Esophagus muscularis mucosa (tissue), 4 donors: ENCODE data around the gene PACRGL. TPM values are rescaled to one million over a fixed set of nuclear protein-coding genes. Genes with fewer than 3 reads are reported as not detected.
"Not testable (repeated sequence)": the region's sequence is repeated elsewhere in the genome, so short reads cannot be mapped to it uniquely, and the experiment has no call there.

ENCODE experiments used
- DNase-seq: peaks from one replicate; pipeline ENCODE4 v3.0.0-alpha.2; 2017; ENCODE audit errors: extremely low spot score
- H3K27ac ChIP-seq, 4 donors: fragments of 200-600 bp; sonication (generic); replicated peaks in 1 of 4; 1 replicate in 3 of 4; 2 replicates in 1 of 4; pipeline ENCODE4 v1.5.1; 2016 to 2019; ENCODE audit warnings: mild to moderate bottlenecking in 1 of 4
- H3K27me3 ChIP-seq, 4 donors: fragments of 200-600 bp; sonication (generic); one replicate each; pipeline versions ENCODE4 v1.5.1 to v1.6.0; 2016 to 2019
- H3K36me3 ChIP-seq, 4 donors: fragments of 200-600 bp; sonication (generic); one replicate each; pipeline ENCODE4 v1.5.1; 2016 to 2019
- H3K4me1 ChIP-seq, 4 donors: fragments of 200-600 bp; sonication (generic); one replicate each; pipeline ENCODE4 v1.5.1; 2016 to 2019
- H3K4me3 ChIP-seq, 4 donors: fragments of 200-600 bp; sonication (generic); 1 replicate in 2 of 4; 2 replicates in 2 of 4; pipeline ENCODE4 v1.5.1; 2016 to 2019; ENCODE audit warnings: mild to moderate bottlenecking in 4 of 4, moderate library complexity in 1 of 4
- H3K9me3 ChIP-seq, 4 donors: fragments of 200-600 bp; sonication (generic); 1 replicate in 3 of 4; 2 replicates in 1 of 4; pipeline ENCODE4 v1.5.1; 2016 to 2019
- EP300 ChIP-seq: sonication (generic); formaldehyde crosslinking; IDR thresholded peaks from one replicate; pipeline ENCODE4 v1.6.1; 2017; ENCODE audit warnings: antibody characterized with exemption
- POLR2A ChIP-seq: fragments of 450-650 bp; IDR thresholded peaks from one replicate; pipeline ENCODE4 v1.6.1; 2017; ENCODE audit warnings: antibody characterized with exemption, moderate library complexity, mild to moderate bottlenecking, low read depth
- POLR2AphosphoS5 ChIP-seq, 2 donors: sonication (generic); formaldehyde crosslinking; IDR thresholded peaks; one replicate each; pipeline ENCODE4 v1.6.1; 2017; ENCODE audit warnings: antibody characterized with exemption in 2 of 2
- WGBS: methylation state at CpG from one replicate; pipeline ENCODE4 v1.1.5; 2018; 5-methylcytosine and 5-hydroxymethylcytosine counted together
- intact Hi-C: fragments of 100-400 bp; cut with DNase I; formaldehyde crosslinking; loops from one replicate; pipeline ENCODE4 v1.15.1; 2023
- total RNA-seq, 4 donors: library from RNA; depleted of rRNA; stranded (reverse); fragments of >200 nt; gene quantifications; one replicate each; pipeline versions ENCODE4 v1.1.0 to v1.2.1, GENCODE V29; 2016
- TF ChIP-seq, protein P1 (sequence below), 3 experiments: fragments of 200-600 bp in 2 of 3; fragments of 450-650 bp in 1 of 3; sonication (generic) in 2 of 3; IDR thresholded peaks; one replicate each; pipeline ENCODE4 v1.5.1; 2017 to 2019; ENCODE audit warnings: antibody characterized with exemption in 3 of 3, mild to moderate bottlenecking in 2 of 3, moderate library complexity in 1 of 3

PACRGL gene
- total RNA-seq, 4 donors from 2014 or later = 22.1 to 28.8 (median 25.5) TPM

DNA sequence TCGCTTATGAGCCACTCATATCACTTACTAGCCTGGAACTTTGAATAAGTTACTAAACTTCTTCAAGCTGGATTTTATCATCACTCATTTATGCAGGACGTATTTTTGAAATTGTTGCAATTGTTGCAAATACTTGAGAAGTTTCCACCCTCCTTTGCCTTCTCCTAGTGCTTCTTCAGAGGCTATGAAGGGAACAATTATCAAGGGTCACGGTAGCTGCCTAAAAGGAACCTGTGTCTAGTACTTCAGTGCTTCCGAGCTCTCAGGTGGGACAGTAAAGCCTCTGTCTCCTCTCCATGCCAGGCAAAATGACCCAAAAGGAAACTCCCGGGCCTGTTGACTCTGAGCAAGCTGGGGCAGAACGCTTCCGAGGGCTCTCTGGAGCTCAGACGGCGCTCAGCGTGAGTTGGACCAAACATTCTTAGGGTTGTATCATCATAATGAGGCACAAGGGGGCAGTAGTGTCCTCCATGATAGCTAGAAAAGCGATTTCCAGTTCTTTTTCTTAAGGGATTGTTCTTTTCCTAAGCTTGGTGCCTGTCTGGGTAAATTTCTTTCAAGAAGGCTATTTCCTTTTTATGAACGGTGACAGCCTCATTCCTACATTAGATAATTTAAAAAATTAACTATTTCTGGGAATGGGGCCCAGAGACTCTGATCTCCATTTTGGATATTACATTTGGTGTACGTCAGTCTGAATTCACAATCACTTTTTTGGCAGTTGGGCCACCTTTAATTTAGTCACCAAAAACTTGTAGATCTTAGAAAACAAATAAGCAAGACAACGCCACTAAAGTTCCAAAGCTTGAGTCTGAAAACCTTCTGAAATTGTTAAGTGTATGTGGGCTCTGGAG, 73.1 kb downstream of the PACRGL start:
- peaks cover 0 to 9% (median 4%) of the 10 kb centered on the region in 4 donors for H3K4me1 ChIP-seq
- H3K9me3 ChIP-seq = no peaks in the 10 kb centered on the region
- no peak for DNase-seq
- no peaks in the 10 kb centered on the region for H3K36me3 ChIP-seq
- H3K27me3 ChIP-seq = no peaks in the 10 kb centered on the region
- H3K27ac ChIP-seq = no peak overlapping the region
- 35% methylated on average over 14 of the region's 14 CpGs for WGBS
- no peak for TF ChIP-seq POLR2A
- TF ChIP-seq, protein P1, sequence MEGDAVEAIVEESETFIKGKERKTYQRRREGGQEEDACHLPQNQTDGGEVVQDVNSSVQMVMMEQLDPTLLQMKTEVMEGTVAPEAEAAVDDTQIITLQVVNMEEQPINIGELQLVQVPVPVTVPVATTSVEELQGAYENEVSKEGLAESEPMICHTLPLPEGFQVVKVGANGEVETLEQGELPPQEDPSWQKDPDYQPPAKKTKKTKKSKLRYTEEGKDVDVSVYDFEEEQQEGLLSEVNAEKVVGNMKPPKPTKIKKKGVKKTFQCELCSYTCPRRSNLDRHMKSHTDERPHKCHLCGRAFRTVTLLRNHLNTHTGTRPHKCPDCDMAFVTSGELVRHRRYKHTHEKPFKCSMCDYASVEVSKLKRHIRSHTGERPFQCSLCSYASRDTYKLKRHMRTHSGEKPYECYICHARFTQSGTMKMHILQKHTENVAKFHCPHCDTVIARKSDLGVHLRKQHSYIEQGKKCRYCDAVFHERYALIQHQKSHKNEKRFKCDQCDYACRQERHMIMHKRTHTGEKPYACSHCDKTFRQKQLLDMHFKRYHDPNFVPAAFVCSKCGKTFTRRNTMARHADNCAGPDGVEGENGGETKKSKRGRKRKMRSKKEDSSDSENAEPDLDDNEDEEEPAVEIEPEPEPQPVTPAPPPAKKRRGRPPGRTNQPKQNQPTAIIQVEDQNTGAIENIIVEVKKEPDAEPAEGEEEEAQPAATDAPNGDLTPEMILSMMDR (IDR thresholded peaks at IDR 0.05) = peak; percentile 49 to 67 (median 64)
- TF ChIP-seq POLR2AphosphoS5 (IDR thresholded peaks at IDR 0.05) = no peak
- intact Hi-C loops = loop anchor here (2.0 to 5.0 kb wide), 3 partner anchors 361 to 994 kb away; no protein-coding TSS in a partner anchor
- H3K4me3 ChIP-seq = no peak overlapping the region

DNA sequence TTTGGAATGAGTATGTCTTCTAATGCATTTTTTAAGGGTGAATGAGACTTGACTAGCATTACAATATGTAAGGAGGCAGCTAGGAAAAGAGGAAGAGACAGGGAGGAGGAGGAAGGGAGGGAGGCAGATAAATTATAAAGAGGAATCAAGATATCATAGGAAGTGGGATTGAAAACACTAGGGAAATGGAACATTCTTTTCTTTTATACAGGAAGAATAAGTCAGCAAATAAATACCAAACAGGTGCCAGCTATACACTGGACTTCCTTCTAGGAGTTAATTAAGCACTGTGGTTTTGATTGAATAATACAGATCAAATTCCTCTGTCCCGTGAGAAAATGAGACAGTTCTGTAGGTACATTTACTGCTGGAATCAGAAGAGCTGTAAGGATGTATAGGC, 78.6 kb downstream of the PACRGL start:
- 87% methylated on average over 1 of the region's 1 CpG for WGBS
- no peaks in the 10 kb centered on the region for H3K27me3 ChIP-seq
- peaks cover 0 to 28% (median 10%) of the 10 kb centered on the region in 4 donors for H3K9me3 ChIP-seq
- H3K4me1 ChIP-seq = peaks cover 0 to under 1% (median 0%) of the 10 kb centered on the region in 4 donors
- no peak for TF ChIP-seq POLR2AphosphoS5 (IDR thresholded peaks at IDR 0.05)
- no peaks in the 10 kb centered on the region for H3K36me3 ChIP-seq
- no peak overlapping the region for H3K27ac ChIP-seq
- intact Hi-C loops = no loop called here
- H3K4me3 ChIP-seq = no peak overlapping the region
- DNase-seq = no peak

DNA sequence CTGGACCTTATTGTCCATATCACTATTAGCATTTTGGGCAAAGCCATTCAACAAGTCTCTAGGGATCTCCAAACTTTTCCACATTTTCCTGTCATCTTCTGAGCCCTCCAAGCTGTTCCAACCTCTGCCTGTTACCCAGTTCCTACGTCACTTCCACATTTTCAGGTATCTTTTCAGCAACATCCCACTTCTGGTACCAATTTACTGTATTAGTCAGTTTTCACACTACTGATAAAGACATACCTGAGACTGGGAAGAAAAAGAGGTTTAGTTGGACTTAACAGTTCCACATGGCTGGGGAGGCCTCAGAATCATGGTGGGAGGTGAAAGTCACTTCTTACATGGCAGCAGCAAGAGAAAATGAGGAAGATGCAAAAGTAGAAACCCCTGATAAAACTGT, 82.9 kb downstream of the PACRGL start:
- 95% methylated on average over 1 of the region's 1 CpG for WGBS
- H3K27me3 ChIP-seq, H3K36me3 ChIP-seq, H3K4me1 ChIP-seq, H3K4me3 ChIP-seq, intact Hi-C loops, H3K27ac ChIP-seq, DNase-seq: not testable (repeated sequence)
- peaks cover 0 to 28% (median 11%) of the 10 kb centered on the region in 4 donors for H3K9me3 ChIP-seq

DNA sequence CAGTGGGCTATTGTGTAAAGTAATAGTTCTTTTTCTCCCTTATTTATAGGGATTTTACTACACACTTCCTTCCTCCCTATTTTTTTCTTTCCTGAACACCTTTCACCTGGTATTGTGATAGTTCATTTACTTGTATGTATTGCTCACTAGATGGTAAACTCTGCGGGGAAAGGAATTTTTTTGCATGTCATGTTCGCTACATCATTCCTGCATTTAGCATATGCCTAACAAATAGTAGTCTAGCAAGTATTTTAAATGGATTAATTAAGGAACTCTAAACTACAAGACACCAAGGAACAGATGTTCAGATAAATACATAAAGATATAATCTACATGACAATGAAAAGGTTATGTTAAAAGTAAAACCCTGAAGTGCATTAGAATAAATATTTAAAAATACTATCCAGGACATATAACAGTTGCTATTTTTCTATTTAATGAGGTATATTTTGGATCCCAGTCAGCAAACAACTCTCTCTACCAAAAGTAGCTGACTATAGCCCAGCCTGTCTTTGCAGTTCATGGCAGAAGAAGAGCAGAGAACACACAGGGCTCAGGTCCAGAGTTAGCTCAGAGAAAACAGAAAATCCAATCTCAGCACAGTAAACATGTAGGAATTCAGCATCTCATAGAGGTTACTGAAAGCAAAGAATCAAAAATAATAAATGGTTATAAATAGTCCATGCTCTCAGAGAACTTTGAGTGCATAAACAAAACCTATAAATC, 87.8 kb downstream of the PACRGL start:
- Histone ChIP-seq H3K9me3 (peaks cover 0 to 5% (median 4%) of the 10 kb centered on the region in 4 donors), H3K27me3 (no peaks in the 10 kb centered on the region), H3K36me3 (no peaks in the 10 kb centered on the region), H3K4me1 (no peaks in the 10 kb centered on the region), H3K4me3 (no peak overlapping the region), H3K27ac (no peak overlapping the region)
- 54% methylated on average over 2 of the region's 2 CpGs for WGBS
- TF ChIP-seq EP300 (no peak), POLR2AphosphoS5 (IDR thresholded peaks at IDR 0.05) (no peak), POLR2A (no peak)
- TF ChIP-seq, protein P1 (IDR thresholded peaks at IDR 0.05) = no peak
- intact Hi-C loops = no loop called here
- DNase-seq = no peak
